CD4-positive, alpha-beta T cell treated with Interleukin-12 subunit alpha and Interleukin-12 subunit beta, for 1 hour (primary cell): ENCODE results near the gene UVSSA.
"Not testable (repeated sequence)": the region's sequence is repeated elsewhere in the genome, so short reads cannot be mapped to it uniquely, and the experiment has no call there.

ENCODE experiments used
- DNase-seq: peaks from one replicate; pipeline ENCODE4 v3.0.0-alpha.2; 2020

The UVSSA gene

DNA sequence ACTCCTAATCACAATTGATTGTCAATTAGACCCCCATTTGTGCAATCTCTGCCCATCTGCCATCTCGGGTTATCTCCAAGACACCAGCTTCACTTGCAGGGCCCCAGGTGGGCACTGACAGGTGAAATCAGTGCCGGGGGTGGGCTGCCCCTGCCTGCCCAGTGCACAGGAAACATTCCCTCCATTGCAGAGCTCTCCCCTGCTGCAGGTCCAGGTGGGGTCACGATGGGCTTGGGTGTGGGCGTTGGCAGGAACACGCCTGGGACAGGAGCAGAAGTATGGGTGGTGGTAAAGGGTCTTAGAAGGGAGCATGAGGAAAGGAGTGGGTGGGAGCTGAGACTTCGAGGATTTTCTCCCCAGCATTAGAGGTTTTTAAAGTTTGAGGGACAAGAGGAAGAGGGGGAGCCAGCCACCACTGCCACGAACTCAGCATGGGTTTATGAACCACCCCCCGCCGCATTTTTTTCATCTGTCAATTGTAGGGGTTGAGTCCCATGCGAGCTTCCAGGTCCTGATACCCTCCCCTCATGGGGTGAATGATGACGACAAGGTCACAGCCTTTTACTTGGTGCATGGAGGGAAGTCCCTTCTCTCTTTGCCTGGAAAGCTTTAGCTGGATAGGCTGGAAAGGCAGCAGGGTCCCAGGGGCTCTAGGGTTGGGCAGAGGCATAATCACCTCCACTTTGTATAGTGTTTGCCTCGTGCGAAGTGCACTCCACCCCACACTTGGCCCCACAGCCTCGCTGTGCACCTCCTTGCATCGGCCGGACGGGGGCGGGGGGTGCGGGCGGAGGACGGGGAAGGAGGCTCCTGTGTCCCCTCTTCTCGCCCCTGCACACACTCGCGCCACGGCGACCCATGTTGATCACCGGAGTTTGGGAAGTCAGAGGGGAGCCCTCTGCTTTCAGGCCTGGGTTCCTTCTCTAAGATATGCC is 62.8 kb downstream of the UVSSA start:
- DNase-seq: no peak

DNA sequence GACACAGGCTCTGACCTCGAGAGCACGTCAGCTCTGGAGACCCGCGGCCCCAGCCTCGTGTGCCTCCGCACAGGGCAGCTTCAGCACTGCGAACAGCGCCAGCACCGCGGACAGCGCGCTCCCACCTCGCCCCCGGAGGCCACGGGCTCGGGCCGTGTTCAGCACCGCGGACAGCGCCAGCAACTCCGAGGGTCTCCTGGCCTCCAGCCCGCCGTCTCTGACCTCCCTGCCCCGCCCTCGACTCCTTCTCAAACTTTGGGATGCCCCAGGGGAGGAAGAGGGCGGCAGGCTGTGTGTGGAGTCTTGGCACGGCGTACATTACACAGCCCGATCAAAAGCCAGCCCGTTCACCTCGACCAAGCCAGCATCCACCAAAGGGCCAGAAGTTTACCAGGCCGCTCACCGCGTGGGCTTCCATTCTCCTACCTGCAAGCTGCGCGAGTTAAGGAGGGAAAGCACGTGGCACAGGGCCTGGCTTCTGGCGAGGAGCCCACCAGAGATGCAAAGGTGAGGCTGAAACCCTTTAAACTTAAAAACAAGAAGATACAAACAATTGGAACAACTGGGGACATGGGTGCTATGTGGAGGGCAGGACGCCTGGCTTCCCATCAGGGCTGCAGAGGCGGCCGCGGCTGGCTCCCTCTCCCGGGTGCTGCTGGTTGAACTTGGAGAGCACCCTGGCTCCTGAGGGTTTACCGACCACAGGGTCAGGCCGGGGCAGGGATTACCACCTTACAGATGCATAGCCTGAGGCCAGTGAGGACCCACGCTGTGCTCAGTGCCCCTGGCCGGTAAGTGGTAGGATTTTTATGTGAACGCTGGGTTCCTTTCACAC is 63.7 kb downstream of the UVSSA start:
- DNase-seq: peak; percentile 21

DNA sequence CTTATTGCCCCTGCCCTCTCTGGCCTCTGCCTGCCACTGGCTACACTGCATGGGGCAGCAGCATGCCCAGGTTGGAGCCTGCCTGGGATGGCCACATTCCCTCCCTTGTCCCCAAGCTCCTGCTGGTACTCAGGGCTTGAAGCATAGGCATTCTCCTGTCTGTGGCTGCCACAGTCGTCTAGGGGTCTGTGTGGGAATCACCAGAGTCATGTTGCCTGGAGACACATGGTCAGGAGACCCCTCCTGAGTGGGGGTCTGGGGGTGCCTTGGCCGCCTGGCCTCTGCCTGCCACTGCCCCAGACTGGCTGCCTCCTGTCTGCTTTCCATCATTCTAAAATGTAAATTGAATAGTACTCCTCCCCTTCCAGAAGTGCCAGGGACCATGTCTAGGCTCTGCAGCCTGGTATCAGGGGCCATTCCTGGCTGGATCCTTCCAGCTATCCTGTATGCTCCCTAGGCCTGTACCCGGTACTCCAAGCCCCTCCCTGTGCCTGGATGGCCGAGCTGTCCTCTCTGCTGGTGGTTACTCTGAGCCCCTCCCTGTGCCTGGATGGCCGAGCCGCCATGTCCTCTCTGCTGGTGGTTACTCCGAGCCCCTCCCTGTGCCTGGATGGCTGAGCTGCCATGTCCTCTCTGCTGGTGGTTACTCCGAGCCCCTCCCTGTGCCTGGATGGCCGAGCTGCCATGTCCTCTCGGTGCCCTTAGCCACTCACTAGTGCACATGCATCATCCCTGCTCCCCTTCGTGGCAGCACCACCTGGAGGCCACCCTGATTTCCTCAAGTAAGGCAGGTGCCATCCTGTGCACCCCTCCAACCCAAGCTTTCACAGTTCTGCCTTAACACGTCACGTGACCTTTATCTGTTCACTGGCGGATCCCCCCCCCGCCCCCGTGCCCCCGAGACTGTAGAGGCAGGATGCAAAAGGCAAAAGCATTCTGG is 64.7 kb downstream of the UVSSA start:
- no peak for DNase-seq

DNA sequence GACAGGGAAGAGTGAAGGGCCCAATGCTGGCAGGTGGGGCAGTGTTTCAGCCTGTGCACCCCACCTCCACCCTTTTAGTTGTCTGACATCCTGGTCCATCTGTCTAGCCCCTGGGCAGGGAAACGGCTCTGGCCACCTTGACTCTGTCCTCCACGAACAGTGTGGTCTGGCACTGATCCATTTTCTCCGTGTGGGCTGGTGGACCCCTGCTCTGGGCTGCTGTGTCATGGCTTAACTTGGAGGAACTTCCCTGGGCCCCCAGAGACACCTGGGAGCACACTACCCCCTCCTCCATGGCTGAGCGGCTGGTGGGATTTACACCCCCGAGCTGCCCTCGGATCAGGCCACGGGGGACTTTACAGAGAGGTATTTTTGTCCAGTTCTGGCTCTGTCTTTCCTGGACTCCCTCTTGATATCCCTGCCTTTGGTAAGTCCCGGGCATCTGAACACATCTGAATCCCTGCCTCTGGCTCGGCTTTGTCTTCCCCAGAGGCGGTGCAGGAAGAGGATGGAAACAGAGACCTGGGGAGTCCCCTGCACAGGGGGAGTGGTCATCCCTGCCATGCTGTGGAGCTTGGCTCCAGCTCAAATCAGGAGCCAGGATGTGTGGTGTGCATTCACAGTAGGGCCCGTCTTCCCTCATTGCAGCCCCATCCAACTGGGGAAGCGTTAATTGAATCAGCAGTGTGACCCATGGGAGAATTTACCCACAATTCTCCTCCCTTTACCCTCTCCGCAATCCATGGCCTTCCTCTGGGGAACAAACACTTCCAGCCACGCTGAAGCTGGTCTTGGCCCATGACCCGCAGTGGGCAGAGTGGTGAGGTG is 65.6 kb downstream of the UVSSA start:
- no peak for DNase-seq

DNA sequence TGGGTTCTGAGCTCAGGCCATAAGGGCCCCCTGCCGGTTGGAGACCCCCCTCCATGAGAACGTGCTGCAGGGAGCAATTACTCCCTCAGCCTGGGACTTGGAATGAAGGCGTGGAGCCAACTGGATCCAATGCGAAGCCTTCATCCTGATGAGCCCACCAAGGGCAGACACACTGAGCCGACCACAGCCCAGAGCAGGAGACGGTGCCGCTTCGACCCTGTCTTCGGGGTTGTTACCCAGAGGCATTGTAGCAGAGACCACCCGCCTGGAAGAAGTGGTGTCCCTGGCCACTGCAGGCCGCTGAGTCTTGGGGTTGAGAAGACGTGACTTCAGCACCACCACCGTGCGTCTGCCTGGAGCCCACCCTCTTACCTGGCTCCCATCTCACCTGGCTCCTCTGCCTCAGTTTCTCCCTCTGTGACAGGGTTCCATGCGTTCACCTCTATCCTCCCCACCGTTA is 66.2 kb downstream of the UVSSA start:
- no peak for DNase-seq

DNA sequence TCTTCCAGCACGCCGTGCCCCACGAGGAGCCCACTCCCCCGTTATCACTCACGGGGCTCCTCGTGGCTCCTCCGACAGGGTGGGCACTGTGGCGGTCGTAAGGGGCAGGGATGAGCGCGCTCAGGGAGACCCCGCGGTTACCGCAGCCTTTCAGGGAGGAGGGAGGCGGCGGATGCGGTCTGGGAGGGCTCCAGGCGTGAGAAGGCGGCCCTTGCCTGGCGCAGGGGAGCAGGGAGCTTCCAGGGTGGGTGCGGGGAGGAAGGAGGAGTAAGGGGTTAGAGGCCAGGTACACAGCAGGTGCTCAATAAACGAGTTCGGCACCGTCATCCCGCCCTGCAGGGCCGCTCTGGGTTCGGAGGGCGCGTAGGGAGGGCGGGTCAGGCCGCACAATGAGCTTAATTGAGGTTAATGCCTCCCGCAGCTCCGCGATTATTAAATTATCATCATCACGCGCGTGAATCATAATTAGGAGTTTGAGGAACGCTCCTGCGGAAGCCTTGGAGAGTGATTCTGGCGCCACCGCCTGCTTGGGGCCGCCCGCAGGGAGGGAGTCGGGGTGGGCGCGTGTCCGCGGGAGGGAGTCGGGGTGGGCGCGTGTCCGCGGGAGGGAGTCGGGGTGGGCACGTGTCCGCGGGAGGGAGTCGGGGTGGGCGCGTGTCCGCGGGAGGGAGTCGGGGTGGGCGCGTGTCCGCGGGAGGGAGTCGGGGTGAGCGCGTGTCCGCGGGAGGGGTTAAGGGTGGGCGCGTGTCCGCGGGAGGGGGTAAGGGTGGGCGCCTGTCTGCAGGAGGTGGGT is 66.9 kb downstream of the UVSSA start:
- DNase-seq: no peak

DNA sequence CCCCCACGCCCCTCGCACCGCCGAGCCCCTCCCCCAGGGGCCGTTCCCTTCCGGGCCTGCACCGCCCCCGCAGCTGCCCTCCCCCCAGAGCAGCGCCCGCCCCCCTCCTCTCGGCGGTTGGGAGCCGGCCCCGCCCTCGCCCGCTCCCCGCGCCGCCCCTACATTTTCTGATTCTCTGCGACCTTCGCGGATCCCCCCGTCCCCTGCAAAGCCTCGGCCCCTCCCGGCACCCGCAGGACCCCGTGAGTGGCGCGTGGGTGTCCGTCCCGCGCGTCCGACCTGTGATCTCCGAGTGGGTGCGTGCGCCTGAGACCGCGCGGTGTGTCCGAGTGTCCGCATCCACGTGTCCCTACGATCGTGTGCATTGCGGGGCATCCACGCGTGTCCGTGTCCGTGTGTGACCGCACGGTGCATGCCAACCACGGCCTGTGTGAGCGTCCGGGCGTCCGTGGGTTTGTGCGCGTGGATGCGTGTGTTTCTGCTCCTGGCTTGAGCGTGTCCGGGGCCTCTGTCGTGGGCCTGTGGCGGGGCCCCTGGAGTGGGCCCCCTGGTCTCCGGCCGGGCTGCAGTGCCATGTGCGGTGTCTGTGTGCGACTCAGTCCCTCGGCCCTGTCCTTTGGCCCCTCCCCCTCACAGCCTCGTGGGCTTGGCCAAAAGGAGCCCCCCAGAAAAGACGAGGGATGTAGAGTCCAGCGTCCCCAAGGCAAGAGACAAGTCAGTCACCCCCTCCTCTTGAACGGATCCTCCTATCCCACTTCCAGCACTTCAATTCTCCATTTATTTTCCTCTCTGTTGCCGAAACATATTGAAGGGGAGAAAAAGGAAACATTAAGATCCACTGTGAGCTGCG is 68.0 kb downstream of the UVSSA start:
- no peak for DNase-seq

DNA sequence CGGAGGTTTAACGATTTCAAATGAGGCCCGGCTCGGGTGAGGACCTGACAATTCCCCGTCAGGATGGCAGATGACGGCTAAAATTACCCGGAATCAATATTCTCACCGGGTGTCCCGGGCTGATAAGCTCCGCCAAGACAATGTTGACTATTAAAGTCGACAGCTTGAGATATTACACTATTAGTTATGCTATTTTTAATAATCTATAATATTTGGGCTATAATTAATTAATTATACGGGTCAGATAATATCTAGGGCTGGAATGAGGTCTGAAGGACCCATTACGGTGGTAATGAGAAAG is 68.6 kb downstream of the UVSSA start:
- no peak for DNase-seq

DNA sequence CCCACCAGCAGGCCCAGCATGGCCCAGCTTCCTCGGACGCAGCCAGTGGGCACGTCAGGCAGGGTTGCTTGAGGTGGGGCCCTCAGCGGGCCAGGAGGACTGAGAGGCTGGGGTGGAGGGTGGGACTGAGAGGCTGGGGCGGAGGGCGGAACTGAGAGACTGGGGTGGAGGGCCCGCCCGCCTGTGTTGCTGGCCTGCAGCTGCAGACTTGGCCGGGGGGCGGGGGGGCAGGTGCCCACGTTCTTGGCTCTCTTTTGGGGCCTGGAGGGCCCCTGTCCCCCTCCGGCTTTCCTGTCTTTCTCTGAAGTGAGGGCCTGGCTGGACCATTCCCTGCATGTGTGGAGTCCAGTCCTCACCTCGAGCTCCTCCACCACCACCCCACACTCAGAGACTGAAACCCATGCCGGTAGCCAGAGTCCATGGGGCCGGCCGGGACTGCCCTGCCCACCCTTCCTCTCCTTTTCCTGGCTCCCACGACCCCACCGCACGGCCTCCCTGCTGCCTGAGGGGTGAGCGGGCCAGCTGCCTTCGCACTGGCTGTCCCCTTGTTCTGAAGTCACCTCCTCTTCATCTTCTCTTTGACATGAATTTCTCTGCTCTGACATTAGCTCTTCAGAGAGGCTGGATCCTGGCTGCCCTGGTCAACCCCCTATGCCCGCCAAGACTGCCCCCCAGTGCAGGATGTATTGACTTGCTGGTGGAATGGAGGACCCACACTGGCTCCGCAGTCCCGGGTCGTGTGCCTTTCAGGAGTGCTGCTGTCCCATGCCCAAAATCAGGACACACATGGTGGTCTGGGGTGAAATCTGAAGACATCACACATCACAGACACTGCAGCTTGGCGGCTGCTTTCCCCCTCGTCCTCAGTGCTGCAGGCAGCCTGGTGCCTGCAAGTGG is 69.3 kb downstream of the UVSSA start:
- DNase-seq: no peak

DNA sequence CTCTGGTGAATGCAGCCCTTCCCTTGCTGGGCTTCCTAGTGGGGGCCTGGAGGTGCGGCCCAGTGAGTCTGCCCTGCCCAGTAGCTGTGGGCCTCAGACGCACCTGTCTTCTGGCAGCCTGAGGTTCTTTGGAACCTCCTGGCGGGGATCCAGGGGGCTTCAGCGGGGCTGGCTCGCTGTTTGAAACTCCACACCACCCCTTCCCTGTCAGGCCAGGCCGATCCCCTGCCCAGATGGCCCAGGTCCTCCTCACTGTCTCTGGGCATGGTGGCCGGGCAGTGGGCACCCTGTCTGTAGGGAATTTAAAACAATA is 69.9 kb downstream of the UVSSA start:
- no peak for DNase-seq

DNA sequence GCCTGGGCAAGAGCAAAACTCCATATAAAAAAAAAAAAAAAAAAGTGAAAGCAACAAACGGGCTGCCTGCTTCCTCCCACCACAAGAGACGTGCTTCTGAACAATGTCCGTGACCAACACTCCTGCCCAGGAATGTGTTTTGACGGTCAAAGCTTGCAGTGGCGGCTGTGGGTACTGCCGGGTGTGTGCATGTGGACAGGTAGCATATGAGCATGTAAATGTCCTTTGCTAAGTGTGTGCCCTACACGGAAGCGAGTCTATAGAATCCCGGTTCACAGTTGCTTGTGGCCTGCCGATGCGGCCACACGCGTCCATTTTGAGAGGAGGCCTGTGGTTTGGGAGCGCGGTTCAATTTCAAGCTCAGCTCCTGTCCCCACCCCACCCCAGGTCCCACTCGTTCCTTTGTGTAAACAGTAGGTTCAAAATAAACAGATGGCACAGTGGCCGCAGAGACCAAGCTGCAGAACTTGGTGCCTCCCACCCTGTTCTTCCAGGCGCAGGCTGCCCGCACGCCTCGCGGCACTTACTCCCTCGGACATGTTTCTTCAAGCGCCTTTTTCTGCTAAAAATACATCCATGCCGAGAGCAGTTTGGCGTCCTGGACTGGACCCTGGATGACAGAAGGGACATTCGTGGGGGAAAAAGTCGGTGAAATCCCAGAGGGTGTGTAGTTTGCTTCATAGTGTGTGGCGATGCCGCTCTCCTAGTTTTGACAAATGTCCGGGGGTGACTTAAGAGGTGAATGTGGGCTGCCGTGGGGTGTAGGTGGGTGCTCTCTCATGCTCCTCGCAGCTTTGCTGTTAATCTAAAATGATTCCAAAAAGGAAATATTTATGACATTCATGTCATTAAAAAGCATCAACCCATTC is 70.7 kb downstream of the UVSSA start:
- no peak for DNase-seq

DNA sequence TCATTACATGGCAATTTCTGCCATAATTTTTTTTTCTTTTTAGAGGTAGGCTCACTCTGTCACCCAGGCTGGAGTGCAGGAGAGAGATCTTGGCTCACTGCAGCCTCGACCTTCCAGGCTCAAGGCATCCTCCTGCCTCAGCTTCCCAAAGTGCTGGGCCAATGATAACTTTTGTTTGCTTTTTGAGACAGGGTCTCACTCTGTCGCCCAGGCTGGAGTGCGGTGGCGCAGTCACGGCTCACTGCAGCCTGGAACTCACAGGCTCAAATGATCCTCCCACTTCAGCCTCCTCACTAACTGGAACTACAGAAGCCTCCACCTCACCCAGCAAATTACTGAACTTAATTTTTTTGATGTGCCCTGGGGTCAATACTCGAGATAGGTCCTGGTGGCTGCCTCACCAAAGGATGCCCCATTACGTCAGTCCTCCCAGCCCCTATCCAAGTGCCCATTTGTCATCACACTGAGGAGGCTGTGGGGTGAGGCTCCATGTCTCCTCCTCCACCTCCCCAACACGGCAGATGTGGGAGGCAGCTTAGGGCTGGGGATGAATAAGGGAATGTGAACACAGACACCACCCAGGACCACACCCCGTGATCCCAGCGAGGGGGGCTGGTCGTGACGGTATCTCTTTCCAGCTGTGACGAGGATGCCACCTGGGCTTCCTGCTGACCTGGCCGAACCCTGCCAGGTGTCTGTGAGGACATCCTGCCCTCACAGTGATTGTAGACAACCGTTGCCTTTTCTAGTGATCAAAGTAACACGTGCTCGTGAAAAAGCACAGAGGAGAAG is 71.7 kb downstream of the UVSSA start:
- no peak for DNase-seq

DNA sequence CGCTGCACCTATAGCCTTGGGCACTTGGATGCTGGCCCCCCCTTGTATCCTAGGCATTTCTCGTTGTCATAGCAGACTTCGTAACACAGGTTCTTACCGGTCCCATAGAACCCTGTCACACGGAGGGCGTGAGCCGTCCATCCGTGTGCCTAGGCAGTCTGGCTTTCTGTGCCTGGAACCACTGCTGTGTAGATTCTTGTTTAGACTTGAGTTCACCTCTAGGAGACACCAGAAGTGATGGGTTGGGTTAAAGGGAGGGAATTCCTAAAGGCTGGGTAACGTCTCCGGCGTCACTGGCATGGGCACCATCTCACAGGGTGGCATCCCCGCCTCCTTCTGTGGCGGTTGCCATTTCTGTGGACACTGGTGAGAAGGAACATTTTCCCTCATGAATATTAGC is 72.7 kb downstream of the UVSSA start:
- DNase-seq: no peak

DNA sequence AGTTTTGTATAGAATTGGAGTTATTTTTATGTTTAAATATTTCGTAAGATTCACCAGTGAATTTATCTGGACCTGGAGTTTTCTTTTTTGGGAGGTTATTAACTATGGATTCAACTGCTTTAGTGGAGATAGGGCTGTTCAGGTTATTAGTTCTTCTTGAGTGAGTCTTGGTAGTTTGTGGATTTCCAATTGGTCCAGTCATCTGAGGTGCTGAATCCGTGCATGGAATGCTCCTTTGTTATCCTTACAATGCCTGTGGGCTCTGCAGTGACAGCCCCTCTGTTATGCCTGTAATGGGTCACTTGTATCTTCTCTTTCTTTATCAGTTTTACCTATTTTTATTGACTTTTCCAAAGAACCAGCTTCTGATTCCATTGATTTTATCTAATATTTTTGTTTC is 74.6 kb downstream of the UVSSA start:
- no peak for DNase-seq

DNA sequence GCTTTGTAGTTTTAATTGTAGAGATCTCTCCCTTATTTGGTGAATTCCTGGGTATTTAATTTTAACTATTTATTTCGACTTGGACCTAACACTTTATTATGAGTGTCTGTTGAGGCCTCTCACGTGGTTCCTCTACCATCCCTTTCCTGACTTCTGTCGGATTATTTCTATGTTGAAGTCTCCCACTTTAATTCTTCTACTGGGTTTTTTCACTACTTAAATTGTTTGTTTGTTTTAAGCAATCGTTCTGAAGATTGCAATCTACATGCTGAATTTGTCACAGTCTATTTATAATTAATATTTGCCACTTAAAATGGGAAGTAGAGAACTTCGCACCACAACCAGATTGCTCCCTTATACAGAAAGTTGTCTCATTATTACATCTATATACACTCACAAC is 80.0 kb downstream of the UVSSA start:
- DNase-seq: no peak

DNA sequence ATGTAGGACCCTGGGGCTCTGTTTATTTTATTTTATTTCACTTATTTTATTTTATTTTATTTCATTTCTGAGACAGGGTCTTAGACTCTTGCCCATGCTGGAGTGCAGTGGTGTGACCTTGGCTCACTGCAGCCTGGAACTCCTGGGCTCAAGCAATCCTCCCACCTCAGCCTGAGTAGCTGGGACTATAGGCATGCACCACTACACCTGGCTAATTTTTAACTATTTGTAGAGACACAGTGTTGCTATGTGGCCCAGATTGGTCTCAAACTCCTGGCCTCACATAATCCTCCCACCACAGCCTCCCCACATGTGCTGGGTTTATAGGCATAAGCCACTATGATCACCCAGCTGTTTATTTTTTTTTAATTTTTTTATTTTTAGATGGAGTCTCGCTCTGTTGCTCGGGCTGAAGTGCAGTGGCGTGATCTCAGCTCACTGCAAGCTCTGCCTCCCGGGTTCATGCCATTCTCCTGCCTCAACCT is 96.7 kb downstream of the UVSSA start:
- not testable (repeated sequence) for DNase-seq
